ENCODE data around the gene SMYD3.
"Not testable (repeated sequence)": the region's sequence is repeated elsewhere in the genome, so short reads cannot be mapped to it uniquely, and the experiment has no call there.

Gene SMYD3

GRCh38 chr1:245730801-245731200, 776.3 kb downstream of the SMYD3 start:
- no peak for DNase-seq (ENCODE audit: low read depth)
- TF ChIP-seq CTCF (IDR thresholded peaks at IDR 0.05; ENCODE audit: insufficient read depth, low read depth, low read length, missing control alignments) = no peak
- no peak overlapping the region for H3K4me3 ChIP-seq (ENCODE audit: low read depth, low read length)

- not testable (repeated sequence) for H3K4me3 ChIP-seq (ENCODE audit: low read depth, low read length); DNase-seq (ENCODE audit: low read depth)
These were observed 779.0 kb downstream of the SMYD3 start for GRCh38 chr1:245728035-245728434.

GRCh38 chr1:245721488-245721887, 785.6 kb downstream of the SMYD3 start:
- DNase-seq (ENCODE audit: low read depth) = no peak
- TF ChIP-seq CTCF (IDR thresholded peaks at IDR 0.05; ENCODE audit: insufficient read depth, low read depth, low read length, missing control alignments) = no peak
- no peak overlapping the region for H3K4me3 ChIP-seq (ENCODE audit: low read depth, low read length)

GRCh38 chr1:245718951-245719350, 788.1 kb downstream of the SMYD3 start:
- no peak for TF ChIP-seq CTCF (IDR thresholded peaks at IDR 0.05; ENCODE audit: insufficient read depth, low read depth, low read length, missing control alignments)
- no peak for DNase-seq (ENCODE audit: low read depth)
- H3K4me3 ChIP-seq (ENCODE audit: low read depth, low read length) = no peak overlapping the region

- no peak for TF ChIP-seq CTCF (IDR thresholded peaks at IDR 0.05; ENCODE audit: insufficient read depth, low read depth, low read length, missing control alignments)
- H3K4me3 ChIP-seq (ENCODE audit: low read depth, low read length) = no peak overlapping the region
- DNase-seq (ENCODE audit: low read depth) = no peak
These were observed 789.0 kb downstream of the SMYD3 start for GRCh38 chr1:245718123-245718522.

- DNase-seq (ENCODE audit: low read depth) = no peak
- no peak overlapping the region for H3K4me3 ChIP-seq (ENCODE audit: low read depth, low read length)
- no peak for TF ChIP-seq CTCF (IDR thresholded peaks at IDR 0.05; ENCODE audit: insufficient read depth, low read depth, low read length, missing control alignments)
These were observed 789.5 kb downstream of the SMYD3 start for GRCh38 chr1:245717611-245718010.

- no peak for TF ChIP-seq CTCF (IDR thresholded peaks at IDR 0.05; ENCODE audit: insufficient read depth, low read depth, low read length, missing control alignments)
- no peak for DNase-seq (ENCODE audit: low read depth)
- H3K4me3 ChIP-seq (ENCODE audit: low read depth, low read length) = no peak overlapping the region
These were observed 790.5 kb downstream of the SMYD3 start for GRCh38 chr1:245716561-245716960.
